Endothelial cell of umbilical vein (primary cell): ENCODE measurements around the gene CXorf65. TPM values are rescaled to one million over a fixed set of nuclear protein-coding genes. Genes with fewer than 3 reads are reported as not detected.

Experiments used
- BruUV-seq: library from RNA; stranded (reverse); fragments of 400-500 nt; replicated peaks from 2 replicates; lab custom pipeline; 2021; lab: Mats Ljungman, UMichigan
- CTCF ChIA-PET: fragments of 300-600, 350-600 bp; sonication (Branson Sonifier 250); formaldehyde crosslinking; loops from one replicate; lab custom pipeline; 2021; ENCODE audit warnings: antibody characterized with exemption, inconsistent platforms; lab: Charles Lee
- POLR2A ChIA-PET: fragments of 300-600, 350-600 bp; sonication (Branson Sonifier 250); formaldehyde crosslinking; loops from one replicate; lab custom pipeline; 2021; ENCODE audit warnings: antibody characterized with exemption, inconsistent platforms; lab: Charles Lee
- DNase-seq: peaks from one replicate; pipeline ENCODE4 v3.0.0-alpha.2; 2011; ENCODE audit warnings: low read depth, low spot score
- FAIRE-seq: peaks from 2 replicates; lab custom pipeline; 2011; peaks lifted over from hg19 to GRCh38; lab: Jason Lieb, UNC
- H2AFZ ChIP-seq: 2 replicates; pipeline ENCODE4 v1.6.0; 2012; ENCODE audit warnings: low read depth, low read length, control low read depth, inconsistent platforms
- H3K27ac ChIP-seq: 2 replicates; pipeline ENCODE4 v1.5.1; 2011; ENCODE audit warnings: low read depth, mild to moderate bottlenecking, control low read depth, low read length, moderate library complexity; ENCODE audit not compliant: insufficient read depth
- H3K27me3 ChIP-seq, 2 experiments: 2 replicates each; pipeline versions ENCODE4 v1.6.0 to v1.6.1; 2011; ENCODE audit warnings: low read length in 2 of 2, mixed read lengths in 1 of 2; ENCODE audit not compliant: control insufficient read depth in 2 of 2, insufficient read depth in 2 of 2
- H3K36me3 ChIP-seq, 2 experiments: 2 replicates in 1 of 2; 3 replicates in 1 of 2; pipeline ENCODE4 v1.5.1; 2011; ENCODE audit warnings: low read length in 2 of 2, mild to moderate bottlenecking in 1 of 2, moderate library complexity in 1 of 2; ENCODE audit not compliant: control insufficient read depth in 2 of 2, insufficient read depth in 2 of 2; ENCODE audit errors: extremely low read depth in 1 of 2
- H3K4me1 ChIP-seq: 3 replicates; pipeline ENCODE4 v1.5.1; 2011; ENCODE audit warnings: mild to moderate bottlenecking, low read length; ENCODE audit not compliant: control insufficient read depth, insufficient read depth; ENCODE audit errors: extremely low read depth
- H3K4me2 ChIP-seq: 2 replicates; pipeline ENCODE4 v1.6.1; 2011; ENCODE audit warnings: low read length, control low read depth, mixed read lengths; ENCODE audit not compliant: insufficient read depth
- H3K4me3 ChIP-seq, 3 experiments: fragments of 200-600 bp in 1 of 3; sonication (generic), shearing (Covaris generic) in 1 of 3; replicated peaks in 1 of 3; 2 replicates each; pipeline ENCODE4 v1.5.1; 2011 to 2016; ENCODE audit warnings: control low read depth in 3 of 3, low read length in 3 of 3, mild to moderate bottlenecking in 2 of 3, inconsistent platforms in 1 of 3, low read depth in 1 of 3, moderate library complexity in 1 of 3; ENCODE audit not compliant: insufficient read depth in 1 of 3
- H3K79me2 ChIP-seq: 2 replicates; pipeline ENCODE4 v1.6.0; 2012; ENCODE audit warnings: low read length, inconsistent platforms; ENCODE audit not compliant: control insufficient read depth, insufficient read depth
- H3K9ac ChIP-seq: replicated peaks from 2 replicates; pipeline ENCODE3; 2011; ENCODE audit warnings: low read length, control low read depth; ENCODE audit not compliant: insufficient read depth; ENCODE audit errors: extremely low read depth
- H3K9me1 ChIP-seq: replicated peaks from 3 replicates; pipeline ENCODE4 v1.6.0; 2011; ENCODE audit warnings: mild to moderate bottlenecking, low read length; ENCODE audit not compliant: control insufficient read depth, insufficient read depth; ENCODE audit errors: extremely low read depth
- H3K9me3 ChIP-seq: replicated peaks from 2 replicates; pipeline ENCODE4 v1.5.1; 2012; ENCODE audit warnings: low read length, inconsistent platforms; ENCODE audit not compliant: control insufficient read depth, insufficient read depth
- H4K20me1 ChIP-seq: replicated peaks from 2 replicates; pipeline ENCODE3; 2011; ENCODE audit warnings: mild to moderate bottlenecking, low read length; ENCODE audit not compliant: control insufficient read depth, insufficient read depth; ENCODE audit errors: extremely low read depth
- EZH2 ChIP-seq: IDR thresholded peaks from 2 replicates; pipeline ENCODE4 v1.6.1; 2012; ENCODE audit warnings: borderline replicate concordance, low read depth, mild to moderate bottlenecking, moderate library complexity, low read length, inconsistent platforms; ENCODE audit not compliant: severe bottlenecking
- GATA2 ChIP-seq: IDR thresholded peaks from 2 replicates; pipeline ENCODE4 v1.7.0; 2011; ENCODE audit warnings: low read depth, mild to moderate bottlenecking, moderate library complexity, mixed read lengths, low read length; ENCODE audit not compliant: insufficient read length, insufficient read depth
- JUN ChIP-seq: IDR thresholded peaks from 2 replicates; pipeline ENCODE4 v1.6.1; 2011; ENCODE audit warnings: borderline replicate concordance, low read depth; ENCODE audit not compliant: insufficient read length, insufficient read depth
- MYC ChIP-seq: IDR thresholded peaks from one replicate; pipeline ENCODE4 v1.6.1; 2011; ENCODE audit warnings: mild to moderate bottlenecking, low read depth, low read length
- POLR2A ChIP-seq: IDR thresholded peaks from 2 replicates; pipeline ENCODE4 v1.6.1; 2012; ENCODE audit warnings: low read depth, mild to moderate bottlenecking, control low read depth, low read length
- POLR2AphosphoS5 ChIP-seq: IDR thresholded peaks from 2 replicates; pipeline ENCODE4 v1.6.1; 2012; ENCODE audit warnings: low read depth, mild to moderate bottlenecking, control low read depth, low read length, moderate library complexity; ENCODE audit not compliant: insufficient read depth
- dilution Hi-C: fragments of 300-500 bp; cut with MboI; formaldehyde crosslinking; loops from one replicate; pipeline ENCODE4 v1.15.0; 2019; ENCODE audit warnings: low sequenced_read_pairs; ENCODE audit not compliant: extremely low pct_ligation_motif_present
- intact Hi-C: fragments of 100-400 bp; cut with micrococcal nuclease; formaldehyde crosslinking; loops from one replicate; pipeline ENCODE4 v1.10.0; 2022
- polyA plus RNA-seq, 4 experiments: library from polyadenylated mRNA; depleted of rRNA in 3 of 4; stranded (reverse) in 3 of 4; unstranded in 1 of 4; fragments of >200 nt; gene quantifications; 2 replicates each; pipeline versions ENCODE4 v1.2.1 to v1.2.3, GENCODE V29; 2011 to 2012; ENCODE audit warnings: missing spikeins in 1 of 4
- total RNA-seq: library from RNA; stranded (reverse); gene quantifications from 2 replicates; pipeline ENCODE4 v1.2.3, GENCODE V29; 2021
- TF ChIP-seq, protein P1 (sequence below): IDR thresholded peaks from 2 replicates; pipeline ENCODE4 v1.6.1; 2011; ENCODE audit not compliant: insufficient read depth, insufficient read length
- TF ChIP-seq, protein P2 (sequence below), 2 donors: IDR thresholded peaks; 1 replicate in 1 of 2; 2 replicates in 1 of 2; pipeline ENCODE4 v1.5.1; 2011; ENCODE audit warnings: low read length in 2 of 2, mild to moderate bottlenecking in 2 of 2, moderate library complexity in 2 of 2, control low read depth in 1 of 2, inconsistent platforms in 1 of 2, low read depth in 1 of 2; ENCODE audit not compliant: insufficient read depth in 1 of 2; ENCODE audit errors: extremely low read depth in 1 of 2

The CXorf65 gene
- total and polyA plus RNA-seq, 2 donors (not counting 3 experiments of a cell fraction or from before 2014, with no cell fraction given) = not detected

DNA sequence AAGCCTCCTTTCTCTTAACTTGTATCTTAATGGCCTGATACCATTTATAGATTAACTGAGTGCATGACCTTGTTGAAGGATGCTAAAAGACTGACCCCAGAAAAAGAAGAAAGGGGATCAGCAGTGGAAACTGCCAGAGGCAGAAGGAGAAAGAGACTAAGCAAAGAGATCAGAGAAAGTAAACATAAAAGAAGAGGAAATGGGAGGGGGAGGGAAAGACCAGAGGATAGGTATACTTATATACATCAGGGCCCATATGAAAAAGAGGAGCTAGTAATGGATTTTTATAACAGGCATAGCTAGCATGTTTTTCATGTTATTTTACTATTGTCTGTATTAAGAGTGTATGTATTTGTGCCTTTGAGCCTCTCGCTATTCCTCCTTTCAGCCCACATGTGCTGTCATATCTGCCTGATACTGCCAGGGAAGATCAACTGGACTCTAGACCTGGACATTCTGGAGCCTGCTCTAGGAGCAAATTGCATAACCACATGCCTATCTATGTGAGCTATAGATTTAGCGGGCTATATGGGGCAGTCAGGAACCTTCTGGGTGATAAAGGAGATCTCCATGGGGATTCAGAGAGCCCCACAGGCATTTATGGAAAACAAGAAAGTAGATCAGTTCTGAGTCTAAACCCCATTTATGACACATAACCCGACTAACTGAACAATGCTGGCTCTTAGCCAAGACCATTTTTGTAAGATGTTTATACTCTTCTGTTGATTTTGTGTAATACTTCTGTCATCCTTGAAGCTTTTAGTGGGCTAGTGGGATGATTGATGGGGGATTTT lies 25.0 kb downstream of the CXorf65 start:
- Histone ChIP-seq H3K27ac (no peak overlapping the region), H4K20me1 (no peaks in the 10 kb centered on the region), H3K9ac (no peak overlapping the region), H3K27me3 (peaks cover 0 to 1% of the 10 kb centered on the region in 2 experiments), H3K4me3 (no peak overlapping the region), H3K79me2 (no peaks in the 10 kb centered on the region), H3K36me3 (no peaks in the 10 kb centered on the region), H2AFZ (no peak overlapping the region), H3K9me1 (no peaks in the 10 kb centered on the region), H3K9me3 (no peaks in the 10 kb centered on the region), H3K4me2 (no peak overlapping the region), H3K4me1 (no peaks in the 10 kb centered on the region)
- CTCF ChIA-PET = interaction anchor here (0.6 to 1.0 kb wide), 2 partner anchors 37 to 56 kb away, joined by 3 to 4 read pairs; partner anchors contain the start of gene MED12
- BruUV-seq = no TSS peak
- TF ChIP-seq JUN = no peak
- no peak for TF ChIP-seq MYC
- no peak for TF ChIP-seq POLR2AphosphoS5
- TF ChIP-seq POLR2A = no peak
- TF ChIP-seq, protein P1, sequence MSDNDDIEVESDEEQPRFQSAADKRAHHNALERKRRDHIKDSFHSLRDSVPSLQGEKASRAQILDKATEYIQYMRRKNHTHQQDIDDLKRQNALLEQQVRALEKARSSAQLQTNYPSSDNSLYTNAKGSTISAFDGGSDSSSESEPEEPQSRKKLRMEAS = no peak
- no peak for TF ChIP-seq GATA2
- TF ChIP-seq, protein P2, sequence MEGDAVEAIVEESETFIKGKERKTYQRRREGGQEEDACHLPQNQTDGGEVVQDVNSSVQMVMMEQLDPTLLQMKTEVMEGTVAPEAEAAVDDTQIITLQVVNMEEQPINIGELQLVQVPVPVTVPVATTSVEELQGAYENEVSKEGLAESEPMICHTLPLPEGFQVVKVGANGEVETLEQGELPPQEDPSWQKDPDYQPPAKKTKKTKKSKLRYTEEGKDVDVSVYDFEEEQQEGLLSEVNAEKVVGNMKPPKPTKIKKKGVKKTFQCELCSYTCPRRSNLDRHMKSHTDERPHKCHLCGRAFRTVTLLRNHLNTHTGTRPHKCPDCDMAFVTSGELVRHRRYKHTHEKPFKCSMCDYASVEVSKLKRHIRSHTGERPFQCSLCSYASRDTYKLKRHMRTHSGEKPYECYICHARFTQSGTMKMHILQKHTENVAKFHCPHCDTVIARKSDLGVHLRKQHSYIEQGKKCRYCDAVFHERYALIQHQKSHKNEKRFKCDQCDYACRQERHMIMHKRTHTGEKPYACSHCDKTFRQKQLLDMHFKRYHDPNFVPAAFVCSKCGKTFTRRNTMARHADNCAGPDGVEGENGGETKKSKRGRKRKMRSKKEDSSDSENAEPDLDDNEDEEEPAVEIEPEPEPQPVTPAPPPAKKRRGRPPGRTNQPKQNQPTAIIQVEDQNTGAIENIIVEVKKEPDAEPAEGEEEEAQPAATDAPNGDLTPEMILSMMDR (IDR thresholded peaks at IDR 0.05; ENCODE audit: extremely low read depth in 1 of 2, insufficient read depth in 1 of 2, low read depth in 1 of 2, low read length in 2 of 2) = no peak
- TF ChIP-seq EZH2 = no peak
- intact Hi-C loops = no loop called here
- FAIRE-seq = no peak
- peak; percentile 45 for DNase-seq
- dilution Hi-C loops = no loop called here
- POLR2A ChIA-PET = no interaction called here
